Gastrocnemius medialis (tissue), 4 donors: ENCODE data around the gene THAP12. TPM values are rescaled to one million over a fixed set of nuclear protein-coding genes. Genes with fewer than 3 reads are reported as not detected.

Experiments
- ATAC-seq, 2 donors: fragments of 150-250 bp; one replicate each; pipeline ENCODE4 v1.9.1; 2016
- DNase-seq, 2 donors: peaks; one replicate each; pipeline ENCODE4 v3.0.0-alpha.2; 2019
- H3K27ac ChIP-seq, 4 donors: fragments of 200-600 bp; sonication (generic); 1 replicate in 1 of 4; 2 replicates in 3 of 4; pipeline ENCODE4 v1.5.1; 2016 to 2018; ENCODE audit warnings: mild to moderate bottlenecking in 2 of 4, moderate library complexity in 1 of 4
- H3K27me3 ChIP-seq, 3 donors: fragments of 200-600 bp; sonication (generic) in 2 of 3; 1 replicate in 1 of 3; 2 replicates in 2 of 3; pipeline versions ENCODE4 v1.5.1 to v1.6.0; 2016 to 2019; ENCODE audit warnings: mild to moderate bottlenecking in 1 of 3, moderate library complexity in 1 of 3
- H3K36me3 ChIP-seq, 2 donors: fragments of 200-600 bp; sonication (generic) in 1 of 2; one replicate each; pipeline ENCODE4 v1.5.1; 2017 to 2018
- H3K4me1 ChIP-seq, 2 donors: fragments of 200-600 bp; sonication (generic) in 1 of 2; one replicate each; pipeline ENCODE4 v1.5.1; 2016 to 2017; ENCODE audit warnings: mild to moderate bottlenecking in 2 of 2
- H3K4me3 ChIP-seq, 4 donors: fragments of 200-600 bp; sonication (generic) in 3 of 4; 1 replicate in 1 of 4; 2 replicates in 3 of 4; pipeline ENCODE4 v1.5.1; 2016 to 2019; ENCODE audit warnings: mild to moderate bottlenecking in 2 of 4
- H3K9me3 ChIP-seq, 3 donors: fragments of 200-600 bp; sonication (generic) in 2 of 3; 1 replicate in 1 of 3; 2 replicates in 2 of 3; pipeline ENCODE4 v1.5.1; 2016 to 2019
- CTCF ChIP-seq, 5 experiments: fragments of 450-650 bp in 3 of 5; fragments of 200-600 bp in 2 of 5; sonication (generic) in 2 of 5; IDR thresholded peaks in 4 of 5; conservative IDR thresholded peaks in 1 of 5; 1 replicate in 4 of 5; 2 replicates in 1 of 5; pipeline ENCODE4 v1.5.1; 2016 to 2019; ENCODE audit warnings: antibody characterized with exemption in 5 of 5, mild to moderate bottlenecking in 3 of 5, moderate library complexity in 3 of 5
- POLR2A ChIP-seq, 2 donors: fragments of 450-650 bp; IDR thresholded peaks; one replicate each; pipeline ENCODE4 v1.6.1; 2017; ENCODE audit warnings: antibody characterized with exemption in 2 of 2, mild to moderate bottlenecking in 2 of 2, moderate library complexity in 2 of 2
- in situ Hi-C, 4 donors: fragments of 200-750 bp; cut with MboI; loops; one replicate each; pipeline versions ENCODE4 v1.15.0 to v1.8.0; 2017; ENCODE audit warnings: low sequenced_read_pairs in 4 of 4
- intact Hi-C: fragments of 100-400 bp; cut with DNase I; formaldehyde crosslinking; loops from one replicate; pipeline ENCODE4 v1.15.1; 2023; ENCODE audit warnings: low total_unique reads
- total RNA-seq, 4 donors: library from RNA; depleted of rRNA; stranded (reverse); fragments of >200 nt; gene quantifications; one replicate each; pipeline versions ENCODE4 v1.1.0 to v1.2.3, GENCODE V29; 2016

The THAP12 gene
- total RNA-seq, 4 donors from 2014 or later, result 24.5 to 35.3 (median 30.2) TPM

GRCh38 chr11:76329983-76330382, 50.9 kb downstream of the THAP12 start:
- H3K27me3 ChIP-seq, result no peaks in the 10 kb centered on the region
- H3K27ac ChIP-seq, result no peak overlapping the region
- no peak for DNase-seq
- intact Hi-C loops, result no loop called here
- no peaks in the 10 kb centered on the region for H3K4me1 ChIP-seq
- TF ChIP-seq CTCF (IDR thresholded peaks at IDR 0.05 in 4 of 5, conservative IDR thresholded peaks at IDR 0.05 in 1 of 5) (no peak), POLR2A (IDR thresholded peaks at IDR 0.05) (no peak)
- H3K36me3 ChIP-seq, result no peaks in the 10 kb centered on the region
- H3K4me3 ChIP-seq, result no peak overlapping the region
- no peak for ATAC-seq
- in situ Hi-C loops, result loop anchor here in 1 of 4 donors (10.0 kb wide), 1 partner anchor 435 kb away; no protein-coding TSS in a partner anchor
- no peaks in the 10 kb centered on the region for H3K9me3 ChIP-seq

DNA sequence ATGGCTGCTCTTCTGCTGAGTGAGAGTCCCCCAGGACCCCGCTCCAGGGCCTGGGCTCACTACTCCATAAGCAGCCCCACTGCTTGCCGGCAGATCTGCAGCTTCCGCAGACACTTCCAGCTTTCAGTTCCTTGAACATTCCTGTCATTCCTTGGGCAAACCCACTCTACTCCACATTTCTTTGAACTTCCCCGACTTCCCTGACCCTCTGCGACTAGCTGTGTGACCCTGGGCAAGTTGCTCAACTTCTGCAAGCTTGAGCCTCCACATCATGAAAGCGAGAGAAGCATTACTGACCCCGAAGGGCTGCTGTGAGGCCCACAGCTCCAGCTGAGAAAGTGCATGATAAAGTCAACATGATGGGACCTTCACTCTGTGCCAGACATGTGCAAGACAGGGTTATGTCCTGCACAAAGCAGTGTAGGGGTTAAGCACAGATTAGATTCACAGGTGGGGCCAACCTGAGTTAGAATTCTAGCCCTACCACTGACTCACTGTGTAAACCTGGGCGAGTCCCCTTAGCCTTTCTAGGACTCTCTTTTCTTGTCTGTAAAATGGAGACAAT, 51.8 kb downstream of the THAP12 start:
- no peak for DNase-seq
- intact Hi-C loops (no loop called here), in situ Hi-C loops (no loop called here)
- H3K9me3 ChIP-seq, result no peaks in the 10 kb centered on the region
- no peak overlapping the region for H3K4me3 ChIP-seq
- TF ChIP-seq POLR2A (IDR thresholded peaks at IDR 0.05) (no peak), CTCF (IDR thresholded peaks at IDR 0.05 in 4 of 5, conservative IDR thresholded peaks at IDR 0.05 in 1 of 5) (no peak)
- no peaks in the 10 kb centered on the region for H3K27me3 ChIP-seq
- no peak overlapping the region for H3K27ac ChIP-seq
- H3K4me1 ChIP-seq, result no peaks in the 10 kb centered on the region
- no peaks in the 10 kb centered on the region for H3K36me3 ChIP-seq
- no peak for ATAC-seq

DNA sequence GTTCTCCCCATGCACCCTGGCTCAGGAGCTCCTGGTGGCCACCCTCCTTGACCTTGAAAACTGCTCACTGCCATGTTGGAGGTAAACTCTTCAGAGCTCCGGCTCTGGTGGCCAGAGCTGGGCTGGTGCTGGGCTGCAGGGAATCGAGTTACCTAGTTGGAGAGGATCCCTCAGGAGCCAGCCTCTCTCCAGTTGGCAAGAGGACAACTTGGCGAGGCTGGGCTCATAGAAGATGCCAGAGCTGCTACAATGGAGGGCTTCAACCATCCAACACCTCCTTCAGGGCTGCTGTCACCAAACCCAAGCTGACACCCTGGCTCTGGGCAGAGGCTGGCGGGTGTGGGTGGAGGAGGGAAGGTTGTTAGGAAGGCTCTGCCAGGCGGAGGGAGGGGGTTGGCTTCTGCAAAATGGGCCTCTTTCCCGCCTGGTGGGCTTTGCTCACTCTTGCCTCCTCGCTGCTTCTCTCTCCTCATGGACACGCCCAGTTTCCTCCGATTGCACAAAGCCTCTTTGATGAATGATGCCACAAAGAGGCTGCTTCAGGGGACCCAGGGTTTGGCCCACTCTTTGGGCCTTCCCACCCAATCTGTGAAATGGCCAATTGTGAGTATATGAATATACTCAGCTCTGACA, 53.1 kb downstream of the THAP12 start:
- Histone ChIP-seq H3K4me1 (no peaks in the 10 kb centered on the region), H3K36me3 (no peaks in the 10 kb centered on the region), H3K4me3 (no peak overlapping the region), H3K27ac (no peak overlapping the region), H3K27me3 (no peaks in the 10 kb centered on the region), H3K9me3 (no peaks in the 10 kb centered on the region)
- intact Hi-C loops (no loop called here), in situ Hi-C loops (no loop called here)
- TF ChIP-seq CTCF (IDR thresholded peaks at IDR 0.05 in 4 of 5, conservative IDR thresholded peaks at IDR 0.05 in 1 of 5) (no peak), POLR2A (IDR thresholded peaks at IDR 0.05) (no peak)
- no peak for ATAC-seq
- DNase-seq, result no peak

DNA sequence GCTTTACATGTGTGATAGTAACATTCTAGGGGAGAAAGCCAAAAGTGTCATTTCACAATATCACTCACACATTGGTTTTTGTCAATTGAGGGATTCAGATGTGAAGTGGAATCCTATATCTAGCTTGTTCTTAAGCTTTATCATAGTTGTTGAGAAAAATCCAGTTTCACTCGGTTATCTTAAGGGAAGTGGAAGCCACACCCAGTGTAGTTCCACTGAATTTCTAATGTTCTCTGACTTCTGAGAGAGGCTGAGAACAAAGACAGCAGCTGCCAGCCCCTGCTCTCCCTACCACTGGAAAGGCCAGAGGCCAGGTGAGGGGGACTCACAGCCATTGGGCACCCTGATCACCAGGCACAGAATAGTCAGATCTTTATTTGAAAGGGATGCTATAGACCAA, 53.7 kb downstream of the THAP12 start:
- Histone ChIP-seq H3K27ac (no peak overlapping the region), H3K36me3 (no peaks in the 10 kb centered on the region), H3K27me3 (no peaks in the 10 kb centered on the region), H3K9me3 (no peaks in the 10 kb centered on the region), H3K4me1 (no peaks in the 10 kb centered on the region), H3K4me3 (no peak overlapping the region)
- no peak for ATAC-seq
- intact Hi-C loops (no loop called here), in situ Hi-C loops (no loop called here)
- DNase-seq, result no peak
- TF ChIP-seq CTCF (IDR thresholded peaks at IDR 0.05 in 4 of 5, conservative IDR thresholded peaks at IDR 0.05 in 1 of 5) (no peak), POLR2A (IDR thresholded peaks at IDR 0.05) (no peak)
